GM19452 (cell line): Measurements from ENCODE around the gene ENOPH1.

Experiments used
- ATAC-seq: cut with Tn5 transposase; IDR thresholded peaks from one replicate; pipeline ENCODE4 v1.9.1; 2021; ENCODE audit not compliant: unreplicated experiment

The ENOPH1 gene

GRCh38 chr4:82508011-82508410 is 77.6 kb downstream of the ENOPH1 start:
- no peak for ATAC-seq

GRCh38 chr4:82508806-82509428 is 78.5 kb downstream of the ENOPH1 start:
- no peak for ATAC-seq

- ATAC-seq: no peak
Observed at GRCh38 chr4:82510216-82510615, 79.8 kb downstream of the ENOPH1 start.
